ENCODE data around the gene GBE1. TPM values are rescaled to one million over a fixed set of nuclear protein-coding genes. Genes with fewer than 3 reads are reported as not detected.

The GBE1 gene
- polyA plus RNA-seq, 1 donor, result 29.7 TPM

GRCh38 chr3:81702126-81702525, 59.3 kb downstream of the GBE1 start:
- DNase-seq, result no peak

- no peak for DNase-seq
These were observed 61.7 kb downstream of the GBE1 start for GRCh38 chr3:81699536-81700320.

GRCh38 chr3:81696090-81696489, 65.4 kb downstream of the GBE1 start:
- no peak for DNase-seq

GRCh38 chr3:81695302-81695701, 66.1 kb downstream of the GBE1 start:
- DNase-seq, result no peak

- no peak for DNase-seq
These were observed 66.8 kb downstream of the GBE1 start for GRCh38 chr3:81694662-81695061.

GRCh38 chr3:81692766-81693165, 68.7 kb downstream of the GBE1 start:
- DNase-seq, result no peak

GRCh38 chr3:81689617-81690016, 71.8 kb downstream of the GBE1 start:
- no peak for DNase-seq

- no peak for DNase-seq
These were observed 76.6 kb downstream of the GBE1 start for GRCh38 chr3:81684751-81685395.

- no peak for DNase-seq
These were observed 84.6 kb downstream of the GBE1 start for GRCh38 chr3:81676706-81677456.

- no peak for DNase-seq
These were observed 86.8 kb downstream of the GBE1 start for GRCh38 chr3:81674690-81675089.

- DNase-seq, result no peak
These were observed 93.2 kb downstream of the GBE1 start for GRCh38 chr3:81668283-81668682.

GRCh38 chr3:81666502-81667121, 94.8 kb downstream of the GBE1 start:
- DNase-seq, result no peak

- no peak for DNase-seq
These were observed 98.3 kb downstream of the GBE1 start for GRCh38 chr3:81663114-81663513.

- DNase-seq, result no peak
These were observed 101.4 kb downstream of the GBE1 start for GRCh38 chr3:81660036-81660435.

- no peak for DNase-seq
These were observed 103.0 kb downstream of the GBE1 start for GRCh38 chr3:81658322-81658997.

GRCh38 chr3:81651139-81651538, 110.3 kb downstream of the GBE1 start:
- no peak for DNase-seq

GRCh38 chr3:81650187-81650586, 111.3 kb downstream of the GBE1 start:
- DNase-seq, result no peak

GRCh38 chr3:81645248-81645647, 116.2 kb downstream of the GBE1 start:
- DNase-seq, result no peak

- no peak for DNase-seq
These were observed 117.7 kb downstream of the GBE1 start for GRCh38 chr3:81643721-81644120.

- no peak for DNase-seq
These were observed 123.0 kb downstream of the GBE1 start for GRCh38 chr3:81638480-81638879.

- no peak for DNase-seq
These were observed 128.8 kb downstream of the GBE1 start for GRCh38 chr3:81632659-81633058.

GRCh38 chr3:81624756-81625155, 136.7 kb downstream of the GBE1 start:
- no peak for DNase-seq

Data from left kidney (tissue), 2 donors.